HFF-Myc (cell line): ENCODE data around the gene PRRX1.

ENCODE experiments used
- DNase-seq: peaks from one replicate; pipeline ENCODE4 v3.0.0-alpha.2; 2011; ENCODE audit warnings: low read depth; ENCODE audit errors: extremely low read depth
- H3K4me3 ChIP-seq: replicated peaks from 2 replicates; pipeline ENCODE4 v1.5.1; 2011; ENCODE audit warnings: low read depth, mild to moderate bottlenecking, control low read depth, low read length
- CTCF ChIP-seq: IDR thresholded peaks from 2 replicates; pipeline ENCODE4 v1.5.1; 2012; ENCODE audit warnings: mild to moderate bottlenecking, low read depth, low read length, control low read depth; ENCODE audit errors: missing control alignments

Gene PRRX1

GRCh38 chr1:170749959-170750358 lies 86.0 kb downstream of the PRRX1 start:
- TF ChIP-seq CTCF: no peak
- DNase-seq: no peak
- no peak overlapping the region for H3K4me3 ChIP-seq

- DNase-seq: no peak
- H3K4me3 ChIP-seq: no peak overlapping the region
- TF ChIP-seq CTCF: no peak
Observed at GRCh38 chr1:170755795-170756194, 91.9 kb downstream of the PRRX1 start.

GRCh38 chr1:170758992-170759391 lies 95.1 kb downstream of the PRRX1 start:
- no peak for DNase-seq
- TF ChIP-seq CTCF: no peak

GRCh38 chr1:170765279-170765678 lies 101.3 kb downstream of the PRRX1 start:
- TF ChIP-seq CTCF: no peak
- H3K4me3 ChIP-seq: no peak overlapping the region
- no peak for DNase-seq

More at GRCh38 chr1:170758992-170759391, 95.1 kb downstream of the PRRX1 start:
- no peak overlapping the region for H3K4me3 ChIP-seq

- no peak for DNase-seq
- H3K4me3 ChIP-seq: no peak overlapping the region
- peak; percentile 44 for TF ChIP-seq CTCF
Observed at GRCh38 chr1:170765712-170766330, 101.9 kb downstream of the PRRX1 start.

- TF ChIP-seq CTCF: no peak
- no peak overlapping the region for H3K4me3 ChIP-seq
- no peak for DNase-seq
Observed at GRCh38 chr1:170768929-170769328, 105.0 kb downstream of the PRRX1 start.

- DNase-seq: no peak
- no peak for TF ChIP-seq CTCF
- no peak overlapping the region for H3K4me3 ChIP-seq
Observed at GRCh38 chr1:170769691-170770090, 105.8 kb downstream of the PRRX1 start.
